WERI-Rb-1 (cell line): ENCODE measurements around the gene ERO1A.
A peak's percentile ranks its signal among the peaks of the same experiment; 100 is the strongest.

ENCODE experiments used
- DNase-seq: peaks from one replicate; pipeline ENCODE4 v3.0.0-alpha.2; 2020
- H3K27ac ChIP-seq: fragments of 250-450 bp; sonication (Bioruptor Pico); 2 replicates; pipeline ENCODE4 v1.5.1; 2020; ENCODE audit warnings: mild to moderate bottlenecking, moderate library complexity
- H3K27me3 ChIP-seq: fragments of 250-450 bp; sonication (Bioruptor Pico); 2 replicates; pipeline ENCODE4 v1.5.1; 2021; ENCODE audit warnings: mild to moderate bottlenecking, low read depth, moderate library complexity; ENCODE audit not compliant: insufficient read depth, severe bottlenecking
- H3K36me3 ChIP-seq: fragments of 250-450 bp; sonication (Bioruptor Pico); 2 replicates; pipeline ENCODE4 v1.5.1; 2020; ENCODE audit warnings: mild to moderate bottlenecking, moderate library complexity
- H3K4me3 ChIP-seq: 2 replicates; pipeline ENCODE4 v1.5.1; 2011; ENCODE audit warnings: low read depth, mild to moderate bottlenecking, control low read depth, low read length
- H3K9me3 ChIP-seq: fragments of 250-450 bp; sonication (Bioruptor Pico); 2 replicates; pipeline ENCODE4 v1.5.1; 2021; ENCODE audit warnings: mild to moderate bottlenecking, moderate library complexity; ENCODE audit not compliant: severe bottlenecking
- TF ChIP-seq, protein P1 (sequence below): IDR thresholded peaks from 2 replicates; pipeline ENCODE4 v1.5.1; 2011; ENCODE audit warnings: low read depth, mild to moderate bottlenecking, control low read depth, inconsistent platforms, low read length

ERO1A gene

DNA sequence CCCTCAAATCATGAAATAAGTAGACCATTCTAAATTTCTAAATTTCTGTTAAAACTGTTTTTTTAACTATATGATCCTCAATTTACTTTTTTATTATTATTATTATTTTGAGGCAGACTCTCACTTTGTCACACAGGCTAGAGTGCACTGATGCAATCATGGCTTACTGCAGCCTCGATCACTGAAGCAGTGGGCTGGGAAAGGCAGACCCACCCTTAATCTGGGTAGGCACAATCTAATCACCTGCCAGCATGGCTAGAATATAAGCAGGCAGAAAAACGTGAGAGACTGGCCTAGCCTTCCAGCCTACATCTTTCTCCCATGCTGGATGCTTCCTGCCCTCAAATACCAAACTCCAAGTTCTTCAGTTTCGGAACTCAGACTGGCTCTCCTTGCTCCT is 2.3 kb downstream of the ERO1A start:
- no peak overlapping the region for H3K4me3 ChIP-seq
- TF ChIP-seq, protein P1, sequence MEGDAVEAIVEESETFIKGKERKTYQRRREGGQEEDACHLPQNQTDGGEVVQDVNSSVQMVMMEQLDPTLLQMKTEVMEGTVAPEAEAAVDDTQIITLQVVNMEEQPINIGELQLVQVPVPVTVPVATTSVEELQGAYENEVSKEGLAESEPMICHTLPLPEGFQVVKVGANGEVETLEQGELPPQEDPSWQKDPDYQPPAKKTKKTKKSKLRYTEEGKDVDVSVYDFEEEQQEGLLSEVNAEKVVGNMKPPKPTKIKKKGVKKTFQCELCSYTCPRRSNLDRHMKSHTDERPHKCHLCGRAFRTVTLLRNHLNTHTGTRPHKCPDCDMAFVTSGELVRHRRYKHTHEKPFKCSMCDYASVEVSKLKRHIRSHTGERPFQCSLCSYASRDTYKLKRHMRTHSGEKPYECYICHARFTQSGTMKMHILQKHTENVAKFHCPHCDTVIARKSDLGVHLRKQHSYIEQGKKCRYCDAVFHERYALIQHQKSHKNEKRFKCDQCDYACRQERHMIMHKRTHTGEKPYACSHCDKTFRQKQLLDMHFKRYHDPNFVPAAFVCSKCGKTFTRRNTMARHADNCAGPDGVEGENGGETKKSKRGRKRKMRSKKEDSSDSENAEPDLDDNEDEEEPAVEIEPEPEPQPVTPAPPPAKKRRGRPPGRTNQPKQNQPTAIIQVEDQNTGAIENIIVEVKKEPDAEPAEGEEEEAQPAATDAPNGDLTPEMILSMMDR: no peak
- H3K9me3 ChIP-seq: no peaks in the 10 kb centered on the region
- peak; percentile 27 for DNase-seq
- H3K27ac ChIP-seq: peak overlapping the region; percentile 3
- no peaks in the 10 kb centered on the region for H3K27me3 ChIP-seq
- H3K36me3 ChIP-seq: no peaks in the 10 kb centered on the region; the same call in 1 of the 2 replicates

DNA sequence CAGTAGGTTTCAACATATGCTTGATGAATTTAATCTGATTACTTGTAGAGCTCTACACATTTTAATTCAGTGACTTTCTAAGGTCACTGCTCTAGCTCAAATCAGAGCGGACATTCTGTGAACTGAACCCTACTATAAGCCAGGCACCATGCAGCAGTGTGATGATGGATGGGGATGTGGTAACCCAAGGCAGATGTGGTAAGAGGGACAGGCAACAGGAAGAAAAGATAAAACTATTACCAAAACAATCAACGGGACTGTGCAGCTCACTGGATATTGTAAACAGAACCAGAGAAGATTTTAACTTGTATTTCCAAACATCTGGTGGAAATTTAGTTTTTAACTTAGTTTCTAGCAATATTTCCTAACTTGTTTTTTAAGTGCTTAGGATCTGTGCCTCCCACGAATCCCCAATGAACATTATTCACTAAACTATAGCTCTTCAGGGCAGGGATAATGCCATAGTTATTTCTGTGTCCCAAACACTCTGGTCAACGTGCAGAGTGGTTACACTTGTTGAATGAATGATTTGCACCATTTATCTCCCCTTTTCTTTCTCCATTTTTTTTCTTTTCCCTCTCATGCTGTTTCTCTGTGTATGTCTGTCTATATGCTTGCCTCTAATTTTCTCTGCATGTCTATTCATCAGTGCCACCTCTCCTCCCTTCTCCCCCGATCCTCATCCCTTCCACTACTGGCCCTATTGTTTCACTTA is 3.0 kb downstream of the ERO1A start:
- H3K36me3 ChIP-seq: no peaks in the 10 kb centered on the region; the same call in 1 of the 2 replicates
- H3K27ac ChIP-seq: no peak overlapping the region; the same call in 1 of the 2 replicates
- no peak for DNase-seq
- H3K9me3 ChIP-seq: no peaks in the 10 kb centered on the region
- no peak overlapping the region for H3K4me3 ChIP-seq
- TF ChIP-seq, protein P1: no peak
- H3K27me3 ChIP-seq: no peaks in the 10 kb centered on the region

DNA sequence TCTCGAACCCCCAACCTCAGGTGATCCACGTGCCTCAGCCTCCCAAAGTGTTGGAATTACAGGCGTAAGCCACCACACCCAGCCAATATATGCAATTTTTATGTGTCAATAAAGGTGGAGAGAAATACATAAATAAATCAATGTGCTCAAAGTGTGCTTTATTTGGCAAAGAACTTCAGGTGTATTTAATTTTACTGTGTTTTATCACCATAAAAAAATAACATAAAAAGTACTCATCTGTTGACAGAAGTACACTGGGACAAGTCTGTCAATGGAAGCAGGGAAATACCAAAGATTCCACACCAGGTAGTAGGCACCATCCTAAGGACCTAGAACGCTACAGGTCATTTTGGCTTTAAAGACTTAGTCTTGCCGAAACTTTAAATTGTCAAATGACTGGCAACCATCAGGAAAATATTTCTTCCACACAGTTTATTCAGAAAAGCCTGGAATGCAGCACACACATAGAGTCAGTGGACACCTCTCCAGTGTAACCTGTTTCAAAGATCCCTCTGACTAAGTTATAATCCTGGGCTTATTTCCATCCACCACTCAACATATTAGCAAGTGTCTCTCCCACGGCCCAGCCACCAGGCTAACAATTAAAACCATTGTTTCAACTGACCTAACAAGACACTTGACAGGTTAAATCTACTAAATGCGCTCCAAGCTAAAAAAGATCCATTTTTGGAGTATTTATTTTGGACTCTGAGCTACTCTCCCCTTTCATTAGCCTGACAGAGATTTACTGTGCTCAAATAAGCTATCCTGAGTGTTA is 4.2 kb downstream of the ERO1A start:
- H3K4me3 ChIP-seq: no peak overlapping the region
- DNase-seq: peak; percentile 45
- H3K9me3 ChIP-seq: no peaks in the 10 kb centered on the region
- TF ChIP-seq, protein P1: no peak
- no peaks in the 10 kb centered on the region for H3K27me3 ChIP-seq
- no peaks in the 10 kb centered on the region; the same call in 1 of the 2 replicates for H3K36me3 ChIP-seq
- peak overlapping the region; percentile 48 for H3K27ac ChIP-seq

DNA sequence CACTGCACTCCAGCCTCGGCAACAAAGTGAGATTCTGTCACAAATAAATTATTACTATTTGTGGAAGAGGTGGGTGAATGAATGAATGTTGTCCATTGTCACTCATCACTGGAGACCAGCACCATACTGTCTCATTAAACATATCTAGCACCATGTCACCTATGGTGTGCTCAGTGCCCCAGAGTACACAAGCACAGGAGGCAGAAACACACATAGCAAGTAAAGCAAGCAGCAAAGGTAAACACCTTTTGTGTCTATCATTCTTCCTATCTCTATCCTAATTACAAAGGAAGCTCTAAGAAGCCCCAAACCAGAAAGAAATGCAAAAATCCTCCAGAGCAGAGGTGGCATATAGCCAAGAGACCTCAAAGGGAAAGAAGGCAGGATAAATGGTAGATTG is 9.2 kb downstream of the ERO1A start:
- Histone ChIP-seq H3K36me3 (peaks cover 2% of the 10 kb centered on the region), H3K4me3 (no peak overlapping the region), H3K9me3 (no peaks in the 10 kb centered on the region), H3K27ac (no peak overlapping the region), H3K27me3 (no peaks in the 10 kb centered on the region)
- TF ChIP-seq, protein P1: no peak
- DNase-seq: no peak

DNA sequence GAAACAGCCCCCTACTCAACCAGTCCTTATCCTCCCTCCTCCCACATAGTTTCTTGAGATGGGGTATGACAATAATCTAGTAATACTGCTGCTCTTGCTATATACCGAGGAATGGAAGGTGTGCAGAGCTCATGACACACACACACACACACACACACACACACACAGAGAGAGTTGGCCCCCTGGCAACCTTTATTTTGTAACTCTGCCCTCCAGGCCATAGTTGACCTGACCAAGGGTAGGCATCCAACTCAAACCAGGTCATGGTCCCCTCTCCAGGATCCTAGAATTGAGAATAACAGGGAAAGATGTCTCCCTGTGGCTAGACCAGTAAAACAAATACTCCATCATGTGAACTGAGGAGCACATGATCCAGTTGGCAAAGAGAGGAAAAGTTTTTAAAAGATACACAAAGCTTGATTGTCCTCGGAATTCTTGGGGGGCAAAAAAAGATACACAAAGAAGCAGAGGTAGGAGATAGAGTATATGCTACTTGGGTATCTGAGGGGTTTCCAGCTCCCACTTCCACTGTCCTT is 11.3 kb downstream of the ERO1A start:
- H3K27me3 ChIP-seq: no peaks in the 10 kb centered on the region
- H3K36me3 ChIP-seq: peaks cover 10% of the 10 kb centered on the region
- TF ChIP-seq, protein P1: no peak
- no peak overlapping the region for H3K27ac ChIP-seq
- no peak for DNase-seq
- no peak overlapping the region for H3K4me3 ChIP-seq
- no peaks in the 10 kb centered on the region for H3K9me3 ChIP-seq
